KOPT-K1 (cell line): ENCODE data around the gene YWHAB.

Experiments used
- H3K27ac ChIP-seq: fragments of 200-600 bp; sonication (generic); 2 replicates; pipeline ENCODE4 v1.5.1; 2016; ENCODE audit warnings: antibody characterized with exemption, mild to moderate bottlenecking, low read depth, low read length; ENCODE audit not compliant: poor library complexity, severe bottlenecking
- H3K36me3 ChIP-seq: fragments of 200-600 bp; sonication (generic); 2 replicates; pipeline ENCODE4 v1.5.1; 2017; ENCODE audit warnings: antibody characterized with exemption, mild to moderate bottlenecking, low read length, moderate library complexity; ENCODE audit not compliant: insufficient read depth
- H3K9me3 ChIP-seq: fragments of 200-600 bp; sonication (generic); 2 replicates; pipeline ENCODE4 v1.5.1; 2017; ENCODE audit warnings: antibody characterized with exemption, low read length, mild to moderate bottlenecking; ENCODE audit not compliant: insufficient read depth, poor library complexity, severe bottlenecking

Gene YWHAB

DNA sequence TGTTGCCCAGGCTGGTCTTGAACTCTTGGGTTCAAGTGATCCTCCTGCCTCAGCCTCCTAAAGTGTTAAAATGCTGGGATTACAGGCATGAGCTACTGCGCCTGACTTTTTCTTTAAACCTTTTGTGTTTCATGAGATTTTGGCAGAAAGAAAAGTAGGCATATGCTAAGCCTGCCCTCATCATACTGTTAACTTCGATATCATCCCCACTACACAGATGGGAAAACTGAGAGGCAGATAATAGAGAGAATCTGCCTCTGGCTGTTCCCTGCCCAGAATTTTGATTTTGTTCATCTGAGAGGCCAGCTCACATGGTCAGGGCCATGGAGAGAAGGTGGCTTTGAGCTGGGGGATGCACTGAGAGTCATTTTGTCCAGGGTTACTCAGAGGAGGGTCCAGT is 31.9 kb downstream of the YWHAB start:
- peaks cover 80% of the 10 kb centered on the region for H3K36me3 ChIP-seq
- H3K27ac ChIP-seq: no peak overlapping the region
- no peaks in the 10 kb centered on the region for H3K9me3 ChIP-seq

DNA sequence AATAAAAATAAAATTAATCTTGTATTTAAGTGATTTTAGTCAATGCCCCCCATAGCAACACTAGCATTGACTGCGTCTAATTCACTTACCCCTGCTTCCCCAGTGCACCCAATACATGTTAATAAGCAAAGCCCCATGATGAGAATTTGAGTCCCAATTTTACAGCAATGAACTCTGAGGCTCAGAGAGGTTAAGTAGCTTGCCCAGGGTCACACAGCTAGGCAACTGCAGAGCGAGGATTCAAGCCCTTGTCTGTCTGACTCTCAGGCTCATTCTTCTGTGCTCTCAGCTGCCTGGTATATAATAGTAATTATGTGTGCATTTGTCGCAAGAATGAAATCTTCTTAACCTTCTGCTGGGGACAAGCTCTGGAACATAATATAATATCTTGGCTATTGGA is 32.8 kb downstream of the YWHAB start:
- Histone ChIP-seq H3K27ac (no peak overlapping the region), H3K36me3 (peaks cover 80% of the 10 kb centered on the region), H3K9me3 (no peaks in the 10 kb centered on the region)

DNA sequence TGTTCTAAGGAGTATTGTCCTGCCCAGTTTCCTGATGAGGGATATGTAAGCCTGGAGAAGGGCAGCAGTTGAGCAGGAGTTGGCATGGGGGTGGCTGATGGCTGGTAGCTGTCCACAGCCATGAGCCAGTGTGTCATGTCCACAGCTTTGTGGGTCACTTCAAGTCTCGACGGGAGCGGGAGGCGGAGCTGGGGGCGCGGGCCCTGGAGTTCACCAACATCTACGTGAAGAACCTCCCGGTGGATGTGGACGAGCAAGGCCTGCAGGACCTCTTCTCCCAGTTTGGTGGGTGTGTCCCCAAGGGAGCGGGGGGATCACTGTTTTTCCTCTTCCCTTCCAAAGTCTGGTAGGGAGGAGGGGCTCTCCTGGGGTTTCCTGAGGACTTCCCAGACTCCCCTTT is 33.3 kb downstream of the YWHAB start:
- H3K9me3 ChIP-seq: no peaks in the 10 kb centered on the region
- H3K27ac ChIP-seq: no peak overlapping the region
- peaks cover 79% of the 10 kb centered on the region for H3K36me3 ChIP-seq

DNA sequence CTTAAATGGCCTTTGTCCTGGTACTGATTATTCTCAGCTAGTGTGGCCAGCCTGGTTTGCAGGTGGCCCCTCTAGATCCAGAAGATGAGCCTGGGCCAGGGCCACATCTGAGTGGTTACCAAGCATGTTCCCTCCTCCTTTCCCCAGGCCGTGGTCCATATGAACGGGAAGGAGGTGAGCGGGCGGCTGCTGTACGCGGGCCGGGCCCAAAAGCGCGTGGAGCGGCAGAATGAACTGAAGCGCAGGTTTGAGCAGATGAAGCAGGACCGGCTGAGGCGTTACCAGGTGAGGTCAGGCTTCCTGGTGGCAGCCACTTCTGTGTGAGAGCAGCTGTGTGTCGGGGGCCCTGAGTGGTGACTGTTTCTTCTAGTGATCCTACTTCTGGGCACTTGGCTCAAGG is 35.9 kb downstream of the YWHAB start:
- H3K36me3 ChIP-seq: peaks cover 78% of the 10 kb centered on the region
- H3K9me3 ChIP-seq: no peaks in the 10 kb centered on the region
- no peak overlapping the region for H3K27ac ChIP-seq

DNA sequence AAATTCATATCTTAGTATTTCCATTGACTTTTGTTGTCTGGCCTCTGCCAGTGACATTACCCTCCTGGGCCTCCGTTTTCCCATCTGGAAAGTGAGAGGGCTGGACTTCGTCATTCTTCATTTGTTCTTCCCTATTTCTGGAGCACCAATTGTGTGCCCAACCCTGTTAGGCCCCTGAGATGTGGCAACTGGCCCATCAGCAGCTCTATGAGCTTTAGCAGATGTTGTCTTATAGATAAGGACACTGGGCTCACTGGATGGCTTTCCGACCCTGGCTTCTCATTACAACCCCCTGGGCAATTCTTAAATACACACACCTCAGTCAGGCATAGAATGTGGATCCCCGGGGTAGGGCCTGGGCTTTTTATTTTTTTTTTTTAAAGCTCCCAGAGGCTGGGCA is 39.0 kb downstream of the YWHAB start:
- H3K36me3 ChIP-seq: peaks cover 52% of the 10 kb centered on the region
- H3K9me3 ChIP-seq: no peaks in the 10 kb centered on the region
- no peak overlapping the region for H3K27ac ChIP-seq

DNA sequence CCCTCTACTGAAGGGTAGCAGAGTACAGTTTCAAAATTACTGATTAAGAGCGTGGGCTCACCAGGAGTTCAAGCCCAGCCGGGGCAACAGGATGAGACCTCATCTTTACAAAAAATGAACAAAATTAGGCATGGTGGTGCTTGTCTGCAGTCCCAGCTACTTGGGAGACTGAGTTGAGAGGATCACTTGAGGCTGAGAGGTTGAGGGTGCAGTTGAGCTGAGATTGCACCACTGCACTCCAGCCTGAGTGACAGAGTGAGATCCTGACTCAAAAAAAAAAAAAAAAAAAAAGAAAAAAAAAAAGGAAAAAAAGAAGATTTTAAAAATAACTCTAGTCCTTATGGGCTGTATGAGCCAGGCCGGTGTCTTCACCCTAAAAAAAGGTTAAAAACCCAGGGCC is 43.1 kb downstream of the YWHAB start:
- peaks cover 52% of the 10 kb centered on the region for H3K36me3 ChIP-seq
- no peak overlapping the region for H3K27ac ChIP-seq
- no peaks in the 10 kb centered on the region for H3K9me3 ChIP-seq

DNA sequence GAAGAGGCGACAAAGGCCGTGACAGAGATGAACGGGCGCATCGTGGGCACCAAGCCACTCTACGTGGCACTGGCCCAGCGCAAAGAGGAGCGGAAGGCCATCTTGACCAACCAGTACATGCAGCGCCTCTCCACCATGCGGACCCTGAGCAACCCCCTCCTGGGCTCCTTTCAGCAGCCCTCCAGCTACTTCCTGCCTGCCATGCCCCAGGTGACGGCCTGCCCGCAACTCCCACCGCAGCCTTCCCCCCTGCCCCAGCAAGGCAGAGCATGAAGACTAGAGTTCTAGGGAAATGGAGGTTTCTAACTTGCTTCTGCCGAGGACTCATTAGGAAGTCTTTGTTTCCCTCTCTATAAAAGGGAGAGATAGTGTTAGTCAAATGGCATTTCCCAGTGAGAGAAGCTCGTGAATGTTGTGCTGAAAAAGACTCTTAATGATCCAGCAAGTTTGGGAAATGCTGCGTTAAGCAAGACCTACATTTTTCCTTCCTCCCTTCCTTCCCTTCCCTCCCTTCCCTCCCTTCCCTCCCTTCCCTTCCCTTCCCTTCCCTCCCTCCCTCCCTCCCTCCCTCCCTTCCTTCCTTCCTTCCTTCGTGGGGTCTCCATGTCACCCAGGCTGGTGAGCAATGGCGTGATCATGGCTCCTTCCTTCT is 45.1 kb downstream of the YWHAB start:
- peaks cover 52% of the 10 kb centered on the region for H3K36me3 ChIP-seq

DNA sequence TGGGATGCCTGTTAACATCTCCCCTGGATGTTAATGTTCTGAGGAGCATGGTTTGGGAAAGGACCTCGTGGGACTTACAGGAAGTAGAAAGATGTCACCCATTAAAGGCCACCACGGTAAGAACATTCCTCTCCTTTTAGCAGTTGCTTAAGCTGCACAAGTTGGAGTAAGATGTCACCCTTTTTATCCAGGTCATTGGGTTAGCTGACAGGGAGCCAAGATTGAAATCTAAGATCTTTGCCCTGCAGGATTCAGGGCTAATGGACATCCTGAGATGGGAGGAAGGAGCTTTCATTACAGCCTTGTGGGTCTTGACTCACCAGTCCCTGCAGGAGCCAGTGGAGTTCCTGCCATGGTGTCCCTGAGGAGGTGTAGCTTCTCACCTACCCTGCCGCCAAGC is 46.4 kb downstream of the YWHAB start:
- peaks cover 61% of the 10 kb centered on the region for H3K36me3 ChIP-seq

More for the DNA sequence above, 45.1 kb downstream of the YWHAB start:
- no peak overlapping the region for H3K27ac ChIP-seq
- no peaks in the 10 kb centered on the region for H3K9me3 ChIP-seq

DNA sequence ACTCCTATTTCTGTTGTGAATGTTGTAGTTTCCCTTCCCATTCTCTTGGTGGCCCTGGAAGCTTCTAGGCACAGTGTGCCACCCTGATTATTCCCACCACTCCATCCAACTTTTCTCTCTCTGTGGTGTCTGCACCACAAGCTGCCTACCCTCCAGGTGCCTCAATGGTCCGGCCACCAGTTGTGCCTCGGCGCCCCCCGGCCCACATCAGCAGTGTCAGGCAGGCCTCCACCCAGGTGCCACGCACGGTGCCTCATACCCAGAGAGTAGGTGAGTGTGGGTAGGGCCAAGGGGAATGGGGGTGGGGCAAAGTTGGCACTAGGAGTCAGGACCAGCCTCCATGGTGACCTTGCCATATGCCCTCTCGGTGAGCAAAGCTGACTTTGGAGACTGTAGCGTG is 47.4 kb downstream of the YWHAB start:
- Histone ChIP-seq H3K27ac (no peak overlapping the region), H3K36me3 (peaks cover 71% of the 10 kb centered on the region), H3K9me3 (no peaks in the 10 kb centered on the region)

More for the DNA sequence above, 46.4 kb downstream of the YWHAB start:
- no peak overlapping the region for H3K27ac ChIP-seq
- H3K9me3 ChIP-seq: no peaks in the 10 kb centered on the region

DNA sequence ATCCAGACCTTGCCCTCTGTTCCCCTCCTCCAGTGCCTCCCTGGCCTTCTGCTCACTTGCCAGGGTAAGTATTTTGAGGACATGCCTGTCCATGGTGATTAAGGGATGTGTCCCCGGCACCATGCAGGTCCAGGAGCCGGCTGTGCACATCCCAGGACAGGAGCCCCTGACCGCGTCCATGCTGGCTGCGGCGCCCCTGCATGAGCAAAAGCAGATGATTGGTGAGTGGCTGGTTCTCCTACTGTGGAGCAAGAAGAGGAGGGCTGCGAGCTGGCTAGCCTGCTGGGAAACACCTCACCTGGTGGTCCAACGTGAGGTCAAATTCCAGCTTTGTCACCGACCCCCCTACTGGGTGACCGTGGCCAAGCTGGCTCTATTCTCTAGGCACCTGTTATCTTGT is 51.0 kb downstream of the YWHAB start:
- Histone ChIP-seq H3K9me3 (no peaks in the 10 kb centered on the region), H3K27ac (no peak overlapping the region), H3K36me3 (peaks cover 94% of the 10 kb centered on the region)

DNA sequence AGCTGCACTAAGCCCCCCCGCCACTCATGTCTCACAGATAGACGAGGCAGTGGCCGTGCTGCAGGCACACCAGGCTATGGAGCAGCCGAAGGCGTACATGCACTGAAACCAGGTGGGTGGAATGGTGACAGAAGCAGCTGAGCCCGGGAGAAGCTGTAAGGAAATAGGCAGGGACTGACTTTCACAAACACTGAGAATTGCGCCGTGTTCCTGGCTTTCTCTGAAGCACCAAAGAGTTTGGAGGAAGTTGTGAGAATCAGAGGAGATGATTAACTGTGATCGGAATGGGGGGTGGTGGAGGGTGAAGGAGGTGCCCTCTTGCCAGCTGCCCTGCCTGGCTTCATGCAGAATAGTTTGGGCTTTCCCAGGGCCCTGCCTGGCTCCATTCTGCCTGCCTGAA is 53.1 kb downstream of the YWHAB start:
- H3K36me3 ChIP-seq: peaks cover 97% of the 10 kb centered on the region
- H3K9me3 ChIP-seq: no peaks in the 10 kb centered on the region
- H3K27ac ChIP-seq: no peak overlapping the region

DNA sequence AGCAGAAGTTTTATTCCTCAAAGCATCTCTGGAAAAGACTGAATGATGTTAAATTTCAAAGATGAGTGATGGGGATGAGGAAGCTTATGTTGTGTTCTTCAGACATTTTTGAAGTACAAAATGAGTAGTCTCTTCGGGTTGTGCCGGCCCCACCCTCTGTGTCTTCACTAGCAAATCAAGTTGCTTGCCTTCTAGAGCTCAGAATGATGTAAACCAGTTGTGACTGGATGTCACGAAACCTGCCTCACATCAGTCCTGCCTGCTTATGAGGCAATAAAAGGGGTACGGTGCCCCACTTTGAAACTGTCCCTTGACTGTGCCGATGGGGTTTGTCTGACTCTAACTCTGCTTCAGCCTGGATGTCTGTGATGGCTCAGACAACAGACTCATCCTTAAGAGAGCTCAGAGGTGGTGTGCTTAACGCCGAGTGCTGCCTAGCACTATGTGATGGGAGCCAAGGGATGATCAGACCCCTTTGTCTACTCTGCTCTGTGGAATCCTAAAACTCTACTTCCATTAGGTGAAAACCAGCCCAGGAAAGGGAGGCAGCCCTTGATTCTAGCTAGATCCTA is 55.7 kb downstream of the YWHAB start:
- H3K36me3 ChIP-seq: peaks cover 99% of the 10 kb centered on the region
- no peaks in the 10 kb centered on the region for H3K9me3 ChIP-seq
- H3K27ac ChIP-seq: no peak overlapping the region

DNA sequence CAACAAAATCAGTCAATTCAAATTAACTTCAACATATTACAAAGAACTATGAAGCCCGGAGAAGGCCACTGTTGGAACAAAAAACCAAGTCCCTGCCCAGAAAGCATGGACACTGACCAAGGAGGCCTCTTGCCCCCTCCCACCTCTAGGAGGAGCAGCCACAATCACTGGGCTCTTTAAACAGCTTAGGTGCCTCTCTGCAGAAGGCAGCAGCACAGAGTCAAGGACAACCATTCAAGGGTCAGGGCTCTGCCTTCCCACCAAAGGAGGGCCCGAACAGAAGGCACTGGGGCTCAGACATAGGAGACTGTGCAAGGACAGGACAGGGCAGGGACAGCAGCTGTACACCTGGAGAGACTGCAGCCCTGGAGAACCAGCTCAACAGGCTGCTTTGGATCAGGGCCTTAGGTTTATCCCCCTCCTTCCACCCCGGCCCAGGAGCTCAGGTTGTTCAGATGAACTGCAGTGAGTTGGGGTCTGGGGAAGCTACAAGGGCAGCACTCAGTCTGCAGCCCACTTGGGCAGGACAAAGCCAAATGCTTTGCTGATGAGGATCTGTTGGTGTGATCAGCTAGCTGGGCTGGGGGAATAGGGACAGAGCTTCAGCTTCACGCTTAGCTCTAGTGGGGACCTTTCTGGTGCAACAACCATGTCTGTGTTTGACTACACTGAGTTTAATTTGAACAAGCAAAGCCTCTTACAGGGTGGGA is 56.9 kb downstream of the YWHAB start:
- Histone ChIP-seq H3K27ac (no peak overlapping the region), H3K36me3 (peaks cover 100% of the 10 kb centered on the region), H3K9me3 (no peaks in the 10 kb centered on the region)

DNA sequence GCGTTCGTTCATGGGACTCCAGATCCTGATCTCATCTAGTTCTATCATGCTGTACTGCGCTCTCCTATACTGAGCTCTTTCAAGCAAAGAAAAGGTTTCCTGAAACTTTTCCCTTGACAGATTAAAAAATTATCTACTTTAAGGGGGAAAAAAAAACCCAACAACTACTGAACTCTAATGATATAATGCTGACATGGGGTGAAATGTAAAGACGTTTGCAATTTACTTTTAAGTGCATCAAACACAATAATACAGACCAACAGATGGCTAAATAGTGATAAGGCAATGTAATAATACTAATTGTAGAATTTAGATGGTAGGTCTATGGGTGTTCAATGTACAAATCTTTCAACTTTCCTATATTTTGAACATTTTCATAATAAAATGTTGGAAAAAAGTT is 58.3 kb downstream of the YWHAB start:
- no peak overlapping the region for H3K27ac ChIP-seq
- no peaks in the 10 kb centered on the region for H3K9me3 ChIP-seq
- peaks cover 100% of the 10 kb centered on the region for H3K36me3 ChIP-seq

DNA sequence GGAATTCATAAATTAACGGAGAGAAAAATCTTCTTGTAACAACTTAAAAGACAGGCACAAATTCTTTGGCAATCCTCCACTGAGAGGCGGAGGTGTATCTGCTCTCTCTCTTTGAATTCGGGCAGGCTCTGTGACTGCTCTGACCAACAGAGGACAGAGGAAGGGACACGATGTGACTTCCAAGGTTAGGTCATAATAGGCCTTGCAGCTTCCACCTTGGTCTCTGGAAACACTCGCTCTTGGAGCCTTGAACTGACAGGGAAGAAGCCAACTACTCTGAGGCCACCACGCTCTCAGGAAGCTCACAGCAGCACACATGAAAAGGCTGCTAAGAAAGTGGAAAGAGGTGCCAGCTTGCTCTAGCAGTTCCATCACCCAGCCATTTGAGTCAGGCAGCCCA is 59.8 kb downstream of the YWHAB start:
- Histone ChIP-seq H3K9me3 (no peaks in the 10 kb centered on the region), H3K36me3 (peaks cover 100% of the 10 kb centered on the region), H3K27ac (no peak overlapping the region)
